Thyroid gland (tissue), 4 donors: ENCODE measurements around the gene STH.

Source experiments
- POLR2A ChIP-seq, 2 donors: fragments of 450-650 bp; IDR thresholded peaks; one replicate each; pipeline ENCODE4 v1.6.1; 2017; ENCODE audit warnings: antibody characterized with exemption in 2 of 2, mild to moderate bottlenecking in 2 of 2, moderate library complexity in 1 of 2
- TF ChIP-seq, protein P1 (sequence below), 6 experiments: fragments of 200-600 bp in 3 of 6; fragments of 450-650 bp in 3 of 6; sonication (generic) in 3 of 6; IDR thresholded peaks; one replicate each; pipeline ENCODE4 v1.5.1; 2016 to 2019; ENCODE audit warnings: antibody characterized with exemption in 6 of 6, mild to moderate bottlenecking in 2 of 6, inconsistent platforms in 1 of 6, moderate library complexity in 1 of 6

GRCh38 chr17:45998987-45999899 is at the start of gene STH:
- TF ChIP-seq POLR2A (IDR thresholded peaks at IDR 0.05), result no peak
- TF ChIP-seq, protein P1, sequence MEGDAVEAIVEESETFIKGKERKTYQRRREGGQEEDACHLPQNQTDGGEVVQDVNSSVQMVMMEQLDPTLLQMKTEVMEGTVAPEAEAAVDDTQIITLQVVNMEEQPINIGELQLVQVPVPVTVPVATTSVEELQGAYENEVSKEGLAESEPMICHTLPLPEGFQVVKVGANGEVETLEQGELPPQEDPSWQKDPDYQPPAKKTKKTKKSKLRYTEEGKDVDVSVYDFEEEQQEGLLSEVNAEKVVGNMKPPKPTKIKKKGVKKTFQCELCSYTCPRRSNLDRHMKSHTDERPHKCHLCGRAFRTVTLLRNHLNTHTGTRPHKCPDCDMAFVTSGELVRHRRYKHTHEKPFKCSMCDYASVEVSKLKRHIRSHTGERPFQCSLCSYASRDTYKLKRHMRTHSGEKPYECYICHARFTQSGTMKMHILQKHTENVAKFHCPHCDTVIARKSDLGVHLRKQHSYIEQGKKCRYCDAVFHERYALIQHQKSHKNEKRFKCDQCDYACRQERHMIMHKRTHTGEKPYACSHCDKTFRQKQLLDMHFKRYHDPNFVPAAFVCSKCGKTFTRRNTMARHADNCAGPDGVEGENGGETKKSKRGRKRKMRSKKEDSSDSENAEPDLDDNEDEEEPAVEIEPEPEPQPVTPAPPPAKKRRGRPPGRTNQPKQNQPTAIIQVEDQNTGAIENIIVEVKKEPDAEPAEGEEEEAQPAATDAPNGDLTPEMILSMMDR (IDR thresholded peaks at IDR 0.05), result no peak
